NCI-H1930 (cell line): Measurements from ENCODE around the gene CCDC86.

Source experiments
- DNase-seq, 2 experiments: peaks; one replicate each; lab custom pipeline; 2025; lab: John Stamatoyannopoulos, UW

The CCDC86 gene

DNA sequence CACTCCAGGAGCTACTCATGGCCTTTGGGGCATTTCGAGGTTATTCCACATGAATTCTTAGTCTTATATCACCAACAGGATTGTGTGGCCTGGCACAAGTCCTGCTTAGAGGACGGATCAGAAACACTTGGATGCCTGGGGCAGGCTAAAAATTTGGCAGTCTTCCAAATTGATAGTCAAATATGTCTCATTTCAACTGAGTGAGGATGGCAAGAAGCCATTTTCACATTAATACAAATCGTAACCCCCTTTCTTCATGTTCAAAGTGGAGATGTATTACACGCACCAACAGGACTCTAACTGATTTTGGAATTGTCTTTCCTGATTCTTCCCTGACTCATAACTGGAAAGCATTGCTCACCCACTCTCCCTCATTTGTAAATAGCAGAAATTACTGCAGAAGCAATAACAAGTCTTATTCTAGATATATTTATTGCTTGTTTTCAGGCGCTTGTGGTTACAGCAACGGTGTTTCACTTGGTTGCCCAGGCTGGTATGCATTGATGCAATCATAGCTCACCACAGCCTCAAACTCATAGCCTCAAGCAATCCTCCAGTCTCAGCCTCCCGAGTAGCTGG, 10.3 kb upstream of the CCDC86 start:
- DNase-seq: no peak

DNA sequence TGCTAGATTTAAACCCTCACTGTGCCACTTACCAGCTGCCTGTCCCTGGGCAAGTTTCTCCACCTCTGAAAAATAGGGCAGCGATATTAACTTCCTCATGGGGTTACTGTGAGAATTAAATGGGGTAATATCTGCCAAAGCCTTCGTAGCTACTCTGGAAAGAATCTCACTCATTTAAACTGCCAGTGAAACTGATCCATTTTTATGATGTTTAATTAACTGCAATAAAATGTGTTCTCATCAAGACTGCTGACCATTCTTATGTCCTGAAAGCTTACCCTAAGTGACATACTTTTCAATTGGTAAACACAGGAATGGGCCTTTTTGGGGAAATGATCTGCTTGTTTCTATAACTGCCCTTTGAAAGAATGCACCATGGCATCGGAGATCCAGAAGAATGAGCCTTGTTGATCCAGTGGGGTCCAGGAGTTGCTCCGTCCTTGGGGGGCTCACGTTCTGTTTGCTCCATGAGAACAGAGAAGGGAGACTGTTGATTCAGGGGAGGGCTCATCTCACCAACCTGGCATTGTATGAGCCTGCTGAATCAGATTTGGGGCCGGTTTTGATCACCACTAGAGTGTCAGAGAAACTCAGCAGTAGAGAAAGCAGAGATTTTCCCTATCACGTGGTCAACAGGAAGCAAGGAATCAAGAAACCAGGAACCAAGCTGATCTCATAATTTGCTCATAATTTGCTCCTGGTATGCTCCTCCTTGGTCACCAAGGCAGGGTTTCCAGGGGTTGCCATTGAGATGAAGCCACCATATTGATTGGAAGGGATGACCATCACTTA, 7.0 kb upstream of the CCDC86 start:
- DNase-seq: no peak

DNA sequence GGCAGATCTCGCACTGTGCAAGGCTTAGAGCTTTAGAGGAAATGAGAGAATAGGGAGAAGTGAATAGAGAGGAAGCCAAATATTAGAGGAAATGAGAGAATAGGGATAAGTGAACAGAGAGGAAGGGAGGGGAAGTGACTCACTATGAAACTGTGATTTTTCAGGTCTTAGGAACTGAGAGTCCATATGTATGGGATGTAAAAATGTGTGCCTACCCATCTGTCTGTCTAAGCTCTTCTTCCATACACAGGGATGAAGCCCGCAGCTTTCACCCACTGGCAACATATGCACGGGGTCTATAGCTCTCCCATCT, 6.4 kb upstream of the CCDC86 start:
- no peak for DNase-seq

DNA sequence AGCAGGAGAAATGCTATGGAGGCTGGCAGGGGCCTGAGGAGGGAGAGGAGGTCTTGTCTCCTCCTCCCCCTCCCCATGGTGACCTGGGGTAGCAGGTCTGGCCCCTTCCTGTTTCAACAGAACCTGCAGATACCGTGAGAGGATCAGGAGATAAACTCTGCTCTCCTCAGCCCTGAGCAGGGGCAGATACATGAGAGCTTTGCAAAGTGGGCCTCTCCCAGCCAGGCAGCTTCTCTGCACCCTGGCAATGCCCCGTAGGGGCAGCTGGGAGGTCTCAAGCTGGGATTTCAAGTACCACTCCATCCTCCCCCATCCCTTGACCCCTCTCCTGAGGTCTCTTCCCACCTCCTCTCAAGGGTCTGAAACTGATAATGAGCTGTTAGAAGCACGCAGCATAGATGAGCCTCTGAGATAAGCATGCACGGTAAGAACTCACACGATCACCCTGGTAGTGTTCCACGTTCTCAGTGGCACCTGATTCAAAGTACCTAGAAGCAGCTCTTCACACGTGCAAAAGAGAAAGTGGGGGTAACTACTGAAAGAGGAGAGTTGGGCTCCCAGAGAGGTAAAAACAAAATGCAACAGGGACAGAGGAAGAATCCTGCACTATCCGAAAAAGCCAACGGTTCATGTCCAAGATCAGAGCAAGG, 4.9 kb upstream of the CCDC86 start:
- no peak for DNase-seq

DNA sequence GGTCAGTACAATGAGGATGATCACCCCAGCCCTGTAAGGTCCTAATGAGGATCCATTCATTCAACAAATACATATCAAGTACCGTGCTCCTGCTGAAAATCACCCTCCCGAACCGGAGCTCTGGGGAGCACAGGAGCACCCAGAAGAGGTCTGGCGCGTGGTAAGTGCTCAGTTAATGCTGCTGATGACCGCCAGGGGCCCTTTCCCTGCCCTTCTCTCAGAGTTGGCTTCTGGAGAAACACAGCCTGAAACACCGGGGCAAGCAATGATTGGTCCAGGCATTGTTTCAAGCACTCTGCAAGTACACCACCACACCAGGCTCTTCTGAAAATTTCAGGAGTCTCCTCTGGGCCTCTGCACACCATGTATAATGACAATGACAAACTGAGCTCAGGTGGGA, 3.8 kb upstream of the CCDC86 start:
- DNase-seq: no peak

DNA sequence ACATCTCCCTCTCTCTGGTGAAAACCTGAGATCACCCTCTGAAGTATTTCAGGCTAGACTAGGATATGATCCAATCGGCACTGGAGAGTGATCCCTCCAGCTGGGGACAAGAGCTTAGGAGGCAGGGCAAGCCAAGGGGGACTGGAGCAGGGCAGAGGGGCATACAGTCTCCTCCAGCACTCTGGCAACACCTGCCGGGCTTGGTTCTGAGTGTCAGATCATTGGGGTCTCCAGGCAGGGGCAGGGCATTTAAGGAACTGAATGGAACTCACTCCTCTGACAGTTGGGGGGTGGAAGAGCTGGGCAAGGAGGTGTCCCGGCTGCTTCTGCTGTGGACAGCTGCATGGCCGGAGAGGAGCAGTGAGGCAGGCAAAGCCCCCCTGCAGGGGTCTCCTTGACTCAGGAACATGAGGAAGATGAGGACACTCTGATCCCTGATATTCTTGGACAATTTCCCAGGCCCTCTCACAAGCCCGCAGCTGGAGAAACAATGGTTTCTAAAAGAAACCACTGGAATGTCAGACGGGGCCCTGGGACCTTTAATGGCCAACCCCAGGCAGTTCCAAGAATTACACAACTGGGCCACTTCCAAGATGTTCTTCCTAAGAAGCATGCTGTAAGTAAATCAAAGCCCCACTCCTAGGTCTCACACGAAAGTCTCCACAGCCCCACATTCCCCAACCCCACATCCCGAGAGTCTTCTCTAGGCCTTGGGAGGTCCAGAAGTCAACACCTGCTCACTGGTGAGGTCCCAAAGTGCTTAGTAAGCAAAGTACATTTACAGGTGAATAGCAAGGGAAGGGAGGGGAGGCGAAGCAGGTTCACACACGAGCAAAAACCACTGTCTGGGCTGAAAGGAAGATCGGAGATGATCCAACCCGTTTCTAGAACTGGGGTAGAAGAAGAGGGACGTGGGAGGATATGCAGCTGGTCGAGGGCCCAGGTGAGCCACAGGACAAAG, 1.2 kb upstream of the CCDC86 start:
- no peak for DNase-seq

DNA sequence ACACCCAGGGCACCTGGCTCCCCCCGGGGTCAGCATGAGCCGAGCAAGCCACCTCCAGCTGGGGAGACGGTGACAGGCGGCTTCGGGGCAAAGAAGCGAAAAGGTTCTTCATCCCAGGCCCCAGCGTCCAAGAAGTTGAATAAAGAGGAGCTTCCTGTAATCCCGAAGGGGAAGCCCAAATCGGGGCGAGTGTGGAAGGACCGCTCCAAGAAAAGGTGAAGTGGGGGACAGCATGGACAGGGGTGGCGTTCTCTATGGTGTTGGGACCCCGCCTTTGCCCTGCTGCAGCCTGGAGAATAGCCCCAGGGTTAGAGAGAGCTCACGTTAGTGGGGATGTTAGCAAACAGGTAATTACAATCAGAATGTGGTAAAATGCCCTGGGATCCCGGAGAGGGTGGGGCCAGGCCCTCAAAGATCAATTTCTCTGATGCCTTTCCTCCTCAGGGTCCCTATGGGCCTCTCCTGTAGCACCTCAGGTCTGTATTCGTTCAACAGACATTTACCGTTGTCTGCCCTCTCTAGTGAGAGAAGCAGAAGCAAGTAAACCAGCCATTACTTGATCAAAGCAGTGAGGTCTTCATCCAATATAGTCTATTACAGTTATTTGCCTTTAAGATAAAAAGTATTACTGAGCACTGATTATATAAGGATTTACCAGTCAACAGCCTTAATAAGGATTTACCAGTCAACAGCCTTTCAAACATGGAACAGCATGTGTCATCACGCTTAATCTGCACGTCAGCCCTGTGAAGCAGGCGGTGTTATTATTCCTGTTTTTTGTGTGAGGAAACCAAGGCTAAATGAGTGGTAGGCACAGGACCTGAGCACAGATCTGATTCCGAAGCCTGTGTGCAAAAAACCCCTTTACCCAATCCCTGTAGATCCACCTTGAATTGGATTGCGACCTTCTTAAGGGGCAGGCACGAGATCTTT, 1.0 kb downstream of the CCDC86 start:
- no peak for DNase-seq

DNA sequence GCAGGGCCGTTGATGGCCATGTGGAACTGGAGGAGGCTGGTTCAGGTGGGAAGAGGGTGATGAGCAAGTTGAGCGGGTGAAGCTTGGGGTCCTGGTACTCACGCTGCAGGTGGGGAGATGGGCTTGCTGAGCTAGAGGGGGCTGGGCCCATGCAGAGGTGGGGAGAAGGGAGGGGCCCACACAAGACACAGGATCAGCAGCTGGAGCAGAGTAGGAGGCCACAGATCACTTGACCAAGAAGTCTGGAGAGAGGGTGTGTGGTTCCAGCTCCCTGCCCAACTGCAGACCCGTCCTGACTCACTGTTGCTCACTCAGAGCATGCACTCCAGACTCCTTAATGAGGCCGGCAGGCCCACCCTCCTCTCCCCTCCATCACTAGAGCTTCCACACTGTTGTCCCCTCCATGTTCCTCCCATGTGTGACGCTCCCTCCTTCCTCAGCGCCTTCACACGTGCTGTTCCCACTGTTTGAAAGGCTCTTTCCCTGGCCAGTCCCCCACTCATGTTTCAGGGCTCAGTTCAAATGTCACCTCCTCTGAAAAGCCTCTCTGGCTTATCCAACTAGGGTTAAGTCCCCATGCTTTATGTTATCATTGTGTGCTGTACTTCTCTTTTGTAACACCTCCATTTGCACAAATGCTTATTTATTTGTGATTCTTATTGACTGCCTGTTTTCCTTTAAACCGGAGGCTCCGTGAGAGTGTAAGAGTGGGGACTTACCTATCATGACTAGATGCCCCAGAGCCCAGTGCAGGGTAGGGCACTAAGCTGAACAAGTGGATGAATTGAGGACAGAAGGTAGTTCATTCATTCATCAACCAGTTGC, 2.3 kb downstream of the CCDC86 start:
- no peak for DNase-seq

DNA sequence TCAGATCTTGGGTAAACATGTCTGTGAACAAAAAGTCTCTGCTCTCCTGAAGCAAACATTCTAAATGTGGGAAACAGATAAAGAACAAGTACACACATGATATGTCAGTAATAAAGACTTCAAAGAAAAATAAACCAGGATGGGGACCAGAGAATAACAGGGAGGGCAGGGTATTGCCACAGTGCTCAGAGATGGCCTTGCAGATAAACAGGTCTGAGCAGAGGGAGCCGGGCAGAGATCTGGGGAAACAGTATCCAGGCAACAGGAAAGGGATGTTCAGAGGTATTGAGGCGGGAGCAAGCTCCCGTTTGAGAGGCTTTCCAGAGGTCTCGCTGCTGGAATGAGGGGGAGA, 2.9 kb downstream of the CCDC86 start:
- DNase-seq: no peak

DNA sequence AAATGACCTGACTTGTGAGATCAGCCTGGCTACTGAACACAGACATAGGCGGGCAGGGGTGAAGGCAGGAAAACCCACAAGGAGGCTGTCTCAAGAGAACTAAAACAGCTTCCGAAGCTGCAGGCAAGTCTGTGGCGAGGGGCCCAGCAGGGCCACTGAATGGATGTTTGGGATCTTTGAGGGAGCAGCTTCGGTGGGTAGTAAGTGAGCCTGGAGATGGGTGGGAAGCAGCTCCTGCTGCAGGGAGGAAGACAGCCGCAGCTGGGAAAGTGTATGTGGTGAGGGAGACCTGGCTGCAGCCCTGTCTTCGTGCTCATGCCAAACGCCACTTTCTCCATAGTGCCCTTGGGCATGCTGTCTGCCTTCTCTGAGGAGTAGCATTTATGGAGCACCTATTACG, 3.4 kb downstream of the CCDC86 start:
- DNase-seq: no peak

DNA sequence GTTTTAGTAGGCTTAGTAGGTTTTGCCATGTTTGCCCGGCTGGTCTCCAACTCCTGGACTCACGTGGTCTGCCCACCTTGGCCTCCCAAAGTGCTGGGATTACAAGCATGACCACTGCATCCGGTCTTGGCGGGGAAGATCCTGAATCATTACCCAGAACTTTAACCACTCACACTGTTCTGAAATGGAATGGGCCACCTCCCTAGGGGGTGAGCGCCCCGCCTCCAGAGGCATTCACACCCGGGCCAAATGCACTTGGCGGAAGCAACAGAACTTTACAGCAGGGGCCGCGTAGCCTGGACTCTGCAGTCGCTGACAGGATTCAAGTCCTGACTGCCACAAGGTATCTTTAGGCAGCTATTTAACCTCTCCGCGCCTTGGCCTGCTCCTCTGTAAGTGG, 5.4 kb downstream of the CCDC86 start:
- DNase-seq: no peak

DNA sequence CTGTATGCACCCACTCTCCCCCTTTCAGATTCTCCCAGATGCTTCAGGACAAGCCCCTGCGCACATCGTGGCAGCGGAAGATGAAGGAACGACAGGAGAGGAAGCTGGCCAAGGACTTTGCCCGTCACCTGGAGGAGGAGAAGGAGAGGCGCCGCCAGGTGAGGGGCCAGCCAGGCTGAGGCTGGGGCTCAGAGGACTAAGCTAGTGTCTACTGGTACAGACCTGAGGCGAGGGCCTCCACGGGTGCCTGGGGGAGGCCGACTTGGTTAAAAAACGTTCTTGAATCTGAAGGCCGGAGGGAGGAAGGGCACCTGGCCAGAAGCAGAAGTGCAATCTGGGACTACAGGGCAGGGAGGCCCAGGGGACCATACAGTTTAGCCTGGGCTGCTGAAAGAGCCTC, 6.0 kb downstream of the CCDC86 start:
- no peak for DNase-seq

DNA sequence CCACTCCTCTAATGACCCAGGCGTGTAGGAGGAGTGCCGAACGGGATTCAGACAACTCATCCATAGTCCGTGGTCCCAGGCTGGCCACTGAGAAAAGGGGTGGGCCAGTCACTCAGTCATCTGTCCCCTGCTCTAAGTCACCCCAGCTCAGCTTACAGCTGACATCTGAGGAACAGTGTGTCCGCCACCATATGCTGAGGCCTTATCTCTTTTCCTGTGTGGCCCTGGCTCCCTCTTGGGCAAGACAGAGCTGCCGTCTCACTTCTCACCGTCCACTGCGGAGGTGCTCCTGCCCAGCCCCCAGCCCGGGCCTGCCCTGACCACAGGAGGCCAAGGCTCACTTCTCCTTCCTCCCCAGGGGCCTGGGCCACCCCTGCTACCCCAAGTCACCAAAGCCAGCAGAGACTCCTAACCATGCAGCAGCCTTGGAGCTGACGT, 6.8 kb downstream of the CCDC86 start:
- DNase-seq: no peak

DNA sequence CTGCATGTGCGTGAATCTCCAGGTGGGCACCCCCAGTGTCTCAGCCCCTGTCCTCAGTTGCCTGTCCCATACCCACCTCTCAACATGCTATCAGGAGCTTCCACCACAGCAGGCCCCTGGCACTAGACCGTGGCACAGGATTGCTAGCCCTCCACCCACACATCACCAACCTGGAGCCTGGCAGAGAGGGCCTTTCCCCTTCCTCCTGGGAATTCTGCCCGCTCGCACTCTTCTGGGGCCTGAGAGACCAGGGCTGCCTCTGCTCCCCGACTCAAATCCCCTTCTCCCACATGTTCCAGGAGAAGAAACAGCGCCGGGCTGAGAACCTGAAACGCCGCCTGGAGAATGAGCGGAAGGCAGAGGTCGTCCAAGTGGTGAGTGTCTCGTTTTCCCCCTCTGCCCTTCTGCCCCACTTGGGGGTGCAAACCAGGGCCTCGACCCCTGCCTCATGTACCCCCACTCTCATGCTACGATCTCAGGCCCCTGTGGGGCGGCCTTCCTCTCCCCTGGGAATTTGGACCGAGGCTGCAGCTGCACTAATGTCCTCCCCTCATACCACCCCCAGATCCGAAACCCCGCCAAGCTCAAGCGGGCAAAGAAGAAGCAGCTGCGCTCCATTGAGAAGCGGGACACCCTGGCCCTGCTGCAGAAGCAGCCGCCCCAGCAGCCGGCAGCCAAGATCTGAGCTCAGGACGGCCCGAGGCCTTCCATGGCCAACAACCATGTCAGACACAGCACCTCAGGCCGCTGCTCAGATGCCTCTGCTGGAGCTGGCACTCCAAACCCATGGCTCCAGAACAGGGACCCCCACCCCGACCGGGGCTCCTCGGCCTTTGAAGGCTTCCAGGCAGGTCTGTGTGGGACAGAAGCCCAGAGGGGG, 8.0 kb downstream of the CCDC86 start:
- no peak for DNase-seq

DNA sequence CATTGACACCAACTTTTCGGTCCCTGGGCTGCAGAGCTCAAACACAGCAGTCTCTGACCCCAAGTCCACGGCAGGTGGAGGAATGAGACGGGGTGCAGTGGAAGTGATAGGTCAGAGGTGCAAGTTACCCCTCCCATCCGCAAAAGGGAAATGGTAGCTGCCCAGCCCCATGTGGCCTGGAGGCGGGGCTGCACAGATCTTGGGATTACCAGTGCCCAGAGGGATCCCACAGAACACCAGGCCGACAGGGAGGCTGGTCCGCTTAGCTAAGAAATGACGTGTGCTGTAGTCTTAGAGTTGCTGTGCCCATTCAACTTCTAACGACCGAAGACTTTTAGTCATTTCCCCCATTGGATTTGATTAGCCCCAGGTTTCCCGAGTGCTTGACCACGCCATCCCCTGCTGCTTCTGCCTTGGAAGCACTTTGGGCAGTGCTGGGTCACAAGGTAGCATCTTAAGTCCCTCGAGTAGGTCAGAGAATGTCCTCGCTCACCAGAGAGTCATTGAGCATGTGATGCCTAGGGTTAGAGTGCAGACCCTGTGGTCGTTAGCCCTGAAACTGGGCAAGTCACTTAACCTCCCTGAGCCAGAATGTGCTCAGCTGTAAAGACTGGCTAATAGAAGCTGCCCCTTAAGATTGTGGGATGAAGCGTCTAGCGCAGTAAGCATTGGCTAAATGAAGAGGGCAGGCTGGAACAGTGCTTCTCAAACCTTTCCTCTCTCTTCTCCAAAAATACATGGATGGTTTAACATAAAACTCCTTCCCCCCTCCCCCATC, 9.6 kb downstream of the CCDC86 start:
- no peak for DNase-seq

DNA sequence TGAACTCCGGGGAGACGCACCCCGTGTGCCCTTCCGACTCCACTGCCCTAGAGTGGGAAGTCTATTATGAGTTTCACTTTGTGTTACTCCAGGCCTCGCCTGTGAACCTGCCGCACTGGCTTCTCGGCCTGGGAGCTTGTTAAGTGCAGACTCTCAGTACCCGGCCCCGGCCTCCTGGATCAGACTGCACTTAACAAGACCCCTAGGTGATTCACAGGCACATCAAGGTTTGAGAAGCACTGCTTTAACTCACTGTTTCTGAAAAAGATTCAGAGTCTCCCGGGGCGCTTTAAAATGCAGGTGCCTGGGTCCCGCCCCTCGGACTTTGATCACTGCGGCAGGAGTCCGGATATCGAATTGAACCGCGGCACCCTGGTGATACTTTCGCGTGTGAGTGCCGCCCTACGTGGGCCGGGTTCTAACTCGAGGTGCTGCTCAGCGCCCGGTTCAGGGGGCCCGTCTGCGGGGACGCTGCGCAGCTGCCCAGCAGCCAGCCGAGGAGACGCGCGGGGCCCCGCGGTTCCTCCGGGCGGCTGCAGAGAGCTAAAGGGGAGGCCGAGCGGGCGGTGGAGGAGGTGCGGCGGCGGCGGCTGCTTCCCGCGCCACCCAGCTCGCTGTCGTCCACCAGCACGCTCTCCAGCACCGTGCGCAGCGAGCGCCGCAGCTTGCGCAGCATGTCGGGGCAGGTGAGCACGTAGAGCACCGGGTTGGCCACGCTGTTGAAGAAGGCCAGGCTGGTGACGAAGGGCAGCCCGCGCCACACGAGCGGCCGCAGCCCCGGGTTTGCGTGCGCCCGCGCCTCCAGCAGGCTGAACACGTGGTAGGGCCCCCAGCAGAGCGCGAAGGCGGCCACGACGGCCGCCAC, 10.4 kb downstream of the CCDC86 start:
- no peak for DNase-seq
